Keratinocyte (primary cell): ENCODE measurements around the gene TMEM245.

ENCODE experiments used
- EZH2 ChIP-seq: IDR thresholded peaks from one replicate; pipeline ENCODE4 v1.6.1; 2012; ENCODE audit warnings: inconsistent platforms, mild to moderate bottlenecking, low read length, moderate library complexity
- TF ChIP-seq, protein P1 (sequence below), 3 experiments: IDR thresholded peaks in 1 of 3; conservative IDR thresholded peaks in 1 of 3; optimal IDR thresholded peaks in 1 of 3; 2 replicates in 2 of 3; 3 replicates in 1 of 3; pipeline versions ENCODE3 to v1.5.1; 2011; ENCODE audit warnings: low read length in 3 of 3, mild to moderate bottlenecking in 3 of 3, moderate library complexity in 2 of 3, control low read depth in 1 of 3, inconsistent platforms in 1 of 3; ENCODE audit not compliant: insufficient read depth in 2 of 3; ENCODE audit errors: extremely low read depth in 1 of 3

DNA sequence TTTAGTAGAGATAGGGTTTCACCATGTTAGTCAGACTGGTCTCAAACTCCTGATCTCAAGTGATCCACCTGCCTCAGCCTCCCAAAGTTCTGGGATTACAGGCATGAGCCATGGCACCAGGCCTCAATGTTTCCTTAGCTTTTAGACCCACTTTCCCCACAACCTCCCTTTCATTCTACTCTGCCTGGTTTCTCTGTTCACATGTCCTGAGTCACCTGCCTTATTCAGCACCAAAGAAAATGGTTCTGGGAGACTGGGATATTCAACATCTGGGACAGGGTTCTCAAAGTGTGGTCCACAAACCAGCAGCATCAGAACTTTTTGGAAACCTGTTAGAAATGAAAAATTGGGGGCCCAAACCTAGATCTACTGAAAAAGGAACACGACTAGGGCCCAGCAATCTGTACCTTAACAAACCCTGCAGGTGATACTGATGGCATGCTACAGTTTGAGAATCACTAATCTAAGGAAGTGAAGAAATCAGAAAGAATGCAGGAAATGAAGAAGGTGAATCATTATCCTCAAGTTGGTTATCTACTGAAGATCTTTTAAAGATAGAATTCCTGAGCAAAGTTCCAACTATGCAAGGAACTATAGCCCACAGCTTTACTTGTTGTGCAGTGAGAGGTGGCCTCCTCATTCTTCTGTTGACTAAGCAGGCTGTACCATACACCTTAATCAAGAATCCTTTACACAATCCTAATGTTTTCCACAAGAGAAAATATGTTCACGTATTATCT is 54.6 kb downstream of the TMEM245 start:
- TF ChIP-seq, protein P1, sequence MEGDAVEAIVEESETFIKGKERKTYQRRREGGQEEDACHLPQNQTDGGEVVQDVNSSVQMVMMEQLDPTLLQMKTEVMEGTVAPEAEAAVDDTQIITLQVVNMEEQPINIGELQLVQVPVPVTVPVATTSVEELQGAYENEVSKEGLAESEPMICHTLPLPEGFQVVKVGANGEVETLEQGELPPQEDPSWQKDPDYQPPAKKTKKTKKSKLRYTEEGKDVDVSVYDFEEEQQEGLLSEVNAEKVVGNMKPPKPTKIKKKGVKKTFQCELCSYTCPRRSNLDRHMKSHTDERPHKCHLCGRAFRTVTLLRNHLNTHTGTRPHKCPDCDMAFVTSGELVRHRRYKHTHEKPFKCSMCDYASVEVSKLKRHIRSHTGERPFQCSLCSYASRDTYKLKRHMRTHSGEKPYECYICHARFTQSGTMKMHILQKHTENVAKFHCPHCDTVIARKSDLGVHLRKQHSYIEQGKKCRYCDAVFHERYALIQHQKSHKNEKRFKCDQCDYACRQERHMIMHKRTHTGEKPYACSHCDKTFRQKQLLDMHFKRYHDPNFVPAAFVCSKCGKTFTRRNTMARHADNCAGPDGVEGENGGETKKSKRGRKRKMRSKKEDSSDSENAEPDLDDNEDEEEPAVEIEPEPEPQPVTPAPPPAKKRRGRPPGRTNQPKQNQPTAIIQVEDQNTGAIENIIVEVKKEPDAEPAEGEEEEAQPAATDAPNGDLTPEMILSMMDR (optimal IDR thresholded peaks at IDR 0.05 in 1 of 3, IDR thresholded peaks at IDR 0.05 in 1 of 3, conservative IDR thresholded peaks at IDR 0.05 in 1 of 3; ENCODE audit: extremely low read depth in 1 of 3, insufficient read depth in 2 of 3, low read length in 3 of 3) = no peak
- TF ChIP-seq EZH2 = no peak
